ENCODE data around the gene TEX26. TPM values are rescaled to one million over a fixed set of nuclear protein-coding genes. Genes with fewer than 3 reads are reported as not detected.
A peak's percentile ranks its signal among the peaks of the same experiment; 100 is the strongest.

Gene TEX26
- total and polyA plus RNA-seq, 12 donors, result 0.10 to 1.1 (median 0.51) TPM; not detected in 8

DNA sequence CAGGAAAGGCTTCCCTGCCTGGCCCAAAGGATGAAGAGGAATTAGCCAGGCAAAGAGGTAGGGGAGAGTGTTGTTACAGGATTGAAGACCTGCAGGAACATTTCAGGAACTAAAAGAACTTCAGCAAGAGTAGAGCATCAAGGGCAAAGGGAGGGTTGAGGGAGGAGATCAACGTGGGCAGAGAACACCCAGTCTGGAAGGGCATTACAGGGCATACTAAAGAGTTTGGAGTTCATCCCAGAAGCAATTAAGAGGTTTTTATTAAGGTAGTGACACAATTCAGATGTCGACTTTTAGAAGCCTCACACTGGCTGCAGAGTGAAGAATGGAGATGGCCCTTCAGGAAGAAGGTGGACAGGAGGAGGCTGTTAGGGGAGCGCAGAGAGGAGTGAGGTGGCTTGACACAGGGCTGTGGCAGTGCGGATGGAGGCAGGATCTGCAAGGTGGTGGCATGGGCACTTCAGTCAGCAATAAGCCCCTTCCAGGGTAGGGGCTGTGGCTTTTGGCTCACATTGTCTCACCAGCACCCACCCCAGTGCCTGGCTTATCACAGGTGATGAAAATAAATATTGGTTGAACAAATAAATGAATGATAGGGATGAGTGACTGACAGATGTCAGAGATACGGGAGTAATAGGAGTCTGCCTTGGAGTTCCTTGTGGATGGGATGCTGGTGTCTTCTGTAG lies 24.9 kb downstream of the TEX26 start:
- WGBS, 4 donors, result 71 to 78% (median 76%) methylated on average over 5 of the region's 5 CpGs
- TF ChIP-seq CTCF (IDR thresholded peaks at IDR 0.05) (no peak), POLR2A (IDR thresholded peaks at IDR 0.05) (no peak)
- intact Hi-C loops (cut with DNase I), result no loop called here

GRCh38 chr13:30959678-30960077 lies 27.2 kb downstream of the TEX26 start:
- Histone ChIP-seq H3K27ac (no peak overlapping the region), H3K4me1 (replicated peaks in 1 of 2) (no peaks in the 10 kb centered on the region), H3K36me3 (replicated peaks in 1 of 2) (no peaks in the 10 kb centered on the region), H3K27me3 (no peaks in the 10 kb centered on the region), H3K9me3 (replicated peaks in 1 of 3) (no peaks in the 10 kb centered on the region), H3K4me3 (no peak overlapping the region)
- intact Hi-C loops (cut with DNase I), result no loop called here
- no peak for DNase-seq
- TF ChIP-seq CTCF (IDR thresholded peaks at IDR 0.05) (no peak), POLR2A (IDR thresholded peaks at IDR 0.05) (no peak)
- WGBS, 4 donors, result 66 to 69% (median 67%) methylated on average over 1 of the region's 1 CpG

More for the DNA sequence above, 24.9 kb downstream of the TEX26 start:
- H3K4me3 ChIP-seq, result no peak overlapping the region
- DNase-seq, result no peak
- H3K27me3 ChIP-seq, result no peaks in the 10 kb centered on the region
- no peak overlapping the region for H3K27ac ChIP-seq
- H3K36me3 ChIP-seq (replicated peaks in 1 of 2), result no peaks in the 10 kb centered on the region
- H3K4me1 ChIP-seq (replicated peaks in 1 of 2), result no peaks in the 10 kb centered on the region
- H3K9me3 ChIP-seq (replicated peaks in 1 of 3), result no peaks in the 10 kb centered on the region

DNA sequence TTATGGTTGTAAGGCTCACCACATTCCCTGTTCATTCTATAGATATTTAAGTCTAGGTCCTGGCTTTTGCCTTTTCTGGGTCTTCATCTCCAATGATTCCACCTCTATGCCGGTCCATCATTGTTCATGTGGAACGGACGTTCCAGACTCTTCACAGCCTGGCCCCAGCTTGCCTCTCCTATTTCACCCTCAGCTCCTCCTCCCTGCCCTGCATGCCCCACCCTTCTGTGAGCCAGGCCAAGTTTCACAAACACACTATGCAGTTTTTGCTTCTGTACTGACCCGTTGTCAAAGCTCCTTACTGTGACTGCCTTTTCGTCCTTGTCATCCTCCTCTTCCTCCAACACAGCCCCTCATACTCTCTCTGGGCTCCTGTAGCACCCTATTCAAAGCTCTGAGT lies 31.3 kb downstream of the TEX26 start:
- H3K36me3 ChIP-seq (replicated peaks in 1 of 2), result no peaks in the 10 kb centered on the region
- WGBS, 4 donors, result 28 to 43% (median 36%) methylated on average over 5 of the region's 5 CpGs
- no peaks in the 10 kb centered on the region for H3K9me3 ChIP-seq (replicated peaks in 1 of 3)
- peak in 5 of 7 donors; percentile 27 to 54 (median 45) for DNase-seq
- no peaks in the 10 kb centered on the region for H3K27me3 ChIP-seq
- TF ChIP-seq POLR2A (IDR thresholded peaks at IDR 0.05) (no peak), CTCF (IDR thresholded peaks at IDR 0.05) (no peak)
- no peak overlapping the region for H3K4me3 ChIP-seq
- intact Hi-C loops (cut with DNase I), result no loop called here
- H3K27ac ChIP-seq, result no peak overlapping the region
- no peaks in the 10 kb centered on the region for H3K4me1 ChIP-seq (replicated peaks in 1 of 2)

DNA sequence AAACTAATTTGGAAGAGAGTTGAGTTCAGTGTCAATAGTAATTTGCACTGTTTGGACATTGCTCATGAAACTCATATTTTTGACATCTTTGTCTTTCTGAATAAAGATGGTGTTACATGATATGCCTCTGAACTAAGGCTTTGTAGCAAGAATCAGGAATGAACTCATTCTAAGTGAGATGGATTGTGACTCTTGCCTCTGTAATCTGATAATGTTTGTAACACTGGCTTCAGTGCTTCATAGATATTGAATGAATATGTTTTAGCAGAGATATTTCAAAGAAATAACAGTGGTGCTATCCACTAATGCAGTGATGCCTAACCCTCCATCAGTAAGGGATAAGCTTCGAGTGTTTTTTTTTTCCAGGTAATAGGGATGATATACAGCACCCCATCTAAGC lies 32.9 kb downstream of the TEX26 start:
- Histone ChIP-seq H3K9me3 (replicated peaks in 1 of 3) (no peaks in the 10 kb centered on the region), H3K4me3 (no peak overlapping the region), H3K27ac (no peak overlapping the region), H3K27me3 (no peaks in the 10 kb centered on the region), H3K36me3 (replicated peaks in 1 of 2) (no peaks in the 10 kb centered on the region), H3K4me1 (replicated peaks in 1 of 2) (no peaks in the 10 kb centered on the region)
- 61 to 86% (median 73%) methylated on average over 1 of the region's 1 CpG for WGBS, 4 donors
- TF ChIP-seq POLR2A (IDR thresholded peaks at IDR 0.05), result no peak
- no peak for TF ChIP-seq CTCF (IDR thresholded peaks at IDR 0.05)
- intact Hi-C loops (cut with DNase I), result no loop called here
- DNase-seq, result no peak

Measured in adrenal gland (tissue), 12 donors.